Measurements from ENCODE around the gene WDR37. TPM values are rescaled to one million over a fixed set of nuclear protein-coding genes. Genes with fewer than 3 reads are reported as not detected.

Gene WDR37
- total and polyA plus RNA-seq, 10 of the 15 experiments (the other 5 are each of a cell fraction or from before 2014, with no cell fraction given) = 1.9 to 11.1 (median 7.1) TPM

DNA sequence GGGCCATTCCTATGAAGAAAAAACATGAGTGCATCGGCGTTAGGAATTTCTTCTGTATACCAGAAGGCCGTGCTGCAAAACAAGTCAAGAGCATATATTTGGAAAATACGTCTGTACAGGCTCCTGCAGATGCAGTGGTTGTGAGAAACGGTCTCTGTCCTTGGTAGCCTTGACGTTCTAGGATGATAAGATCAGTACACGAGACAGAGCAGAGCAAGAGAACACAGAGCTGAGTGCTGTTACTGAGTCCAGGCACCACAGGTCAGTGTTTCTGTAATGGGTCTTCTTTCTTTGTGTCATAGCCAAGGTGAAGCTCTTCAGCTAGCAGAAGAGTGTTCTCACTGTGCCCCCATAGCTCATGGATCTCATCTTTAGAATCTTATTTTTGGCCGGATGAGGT, 62.8 kb downstream of the WDR37 start (continued):
- TF ChIP-seq RAD51 (IDR thresholded peaks at IDR 0.05) = no peak

DNA sequence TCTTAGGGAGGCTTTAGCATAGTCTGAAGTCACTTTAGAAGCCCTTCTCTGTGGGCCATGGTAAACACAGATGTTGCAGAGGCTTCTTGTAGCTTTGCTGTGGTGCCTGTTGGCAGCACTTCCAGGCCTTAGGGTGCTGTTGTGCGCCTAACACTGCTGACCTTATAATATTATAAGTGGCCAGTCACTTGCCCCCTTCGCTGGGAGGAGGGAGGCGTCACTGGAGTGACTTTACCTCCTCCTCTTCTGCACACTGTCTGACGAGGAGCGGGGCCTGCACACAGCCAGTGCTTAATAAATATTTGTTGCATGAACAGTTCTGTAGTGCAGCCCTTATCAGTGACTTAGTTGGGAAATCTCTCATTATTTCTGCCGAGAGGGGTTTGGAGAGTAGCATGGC, 63.3 kb downstream of the WDR37 start:
- POLR2A ChIA-PET = no interaction called here
- DNase-seq (ENCODE audit: low read depth, low spot score) (no peak), ATAC-seq (no peak), FAIRE-seq (no peak)
- intact Hi-C loops (cut with micrococcal nuclease; ENCODE audit: unreplicated experiment) (no loop called here), in situ Hi-C loops (cut with MboI) (no loop called here)
- H3K27ac ChIP-seq (ENCODE audit: control insufficient read depth, insufficient read depth) = no peak overlapping the region
- no peak overlapping the region for H3K4me2 ChIP-seq (ENCODE audit: control insufficient read depth, insufficient read depth)
- RAD21 ChIA-PET (ENCODE audit: unreplicated experiment) = no interaction called here
- no peak overlapping the region for H3K4me3 ChIP-seq
- H3K79me2 ChIP-seq (ENCODE audit: control insufficient read depth, insufficient read depth, low read length) = no peaks in the 10 kb centered on the region
- WGBS (ENCODE audit: insufficient coverage, insufficient replicate concordance, low lambda C conversion rate, missing lambda C conversion rate) = 98% methylated on average over 6 of the region's 6 CpGs
- H4K20me1 ChIP-seq (ENCODE audit: control insufficient read depth, insufficient read depth) = no peaks in the 10 kb centered on the region
- SMC1A ChIA-PET (ENCODE audit: uncharacterized antibody, unreplicated experiment) = no interaction called here
- H3K9me3 ChIP-seq (replicated peaks; ENCODE audit: control insufficient read depth, insufficient read depth, low read length) = no peaks in the 10 kb centered on the region
- CTCF ChIA-PET = interaction anchor here (1.4 kb wide), 1 partner anchor 9 kb away, joined by 3 read pairs; no protein-coding TSS in a partner anchor
- no peak overlapping the region for H3K9ac ChIP-seq (ENCODE audit: control insufficient read depth, insufficient read depth, low read length)
- H3K27me3 ChIP-seq (replicated peaks in 1 of 2; ENCODE audit: control insufficient read depth in 2 of 2, insufficient read depth in 2 of 2, low read length in 1 of 2) = no peaks in the 10 kb centered on the region
- H2AFZ ChIP-seq (ENCODE audit: control insufficient read depth, low read depth, low read length) = no peak overlapping the region
- no TSS peak for BruUV-seq (replicated peaks)
- peaks cover 19 to 49% of the 10 kb centered on the region in 2 experiments for H3K36me3 ChIP-seq (ENCODE audit: control insufficient read depth in 2 of 2, insufficient read depth in 2 of 2, low read length in 1 of 2)
- no peaks in the 10 kb centered on the region for H3K4me1 ChIP-seq (ENCODE audit: control insufficient read depth, insufficient read depth, low read length)
- no peak for TF ChIP-seq NBN (IDR thresholded peaks at IDR 0.05)
- no peak for TF ChIP-seq SRF (IDR thresholded peaks at IDR 0.05; ENCODE audit: low read depth in 2 of 2, low read length in 2 of 2)
- TF ChIP-seq, protein P1, sequence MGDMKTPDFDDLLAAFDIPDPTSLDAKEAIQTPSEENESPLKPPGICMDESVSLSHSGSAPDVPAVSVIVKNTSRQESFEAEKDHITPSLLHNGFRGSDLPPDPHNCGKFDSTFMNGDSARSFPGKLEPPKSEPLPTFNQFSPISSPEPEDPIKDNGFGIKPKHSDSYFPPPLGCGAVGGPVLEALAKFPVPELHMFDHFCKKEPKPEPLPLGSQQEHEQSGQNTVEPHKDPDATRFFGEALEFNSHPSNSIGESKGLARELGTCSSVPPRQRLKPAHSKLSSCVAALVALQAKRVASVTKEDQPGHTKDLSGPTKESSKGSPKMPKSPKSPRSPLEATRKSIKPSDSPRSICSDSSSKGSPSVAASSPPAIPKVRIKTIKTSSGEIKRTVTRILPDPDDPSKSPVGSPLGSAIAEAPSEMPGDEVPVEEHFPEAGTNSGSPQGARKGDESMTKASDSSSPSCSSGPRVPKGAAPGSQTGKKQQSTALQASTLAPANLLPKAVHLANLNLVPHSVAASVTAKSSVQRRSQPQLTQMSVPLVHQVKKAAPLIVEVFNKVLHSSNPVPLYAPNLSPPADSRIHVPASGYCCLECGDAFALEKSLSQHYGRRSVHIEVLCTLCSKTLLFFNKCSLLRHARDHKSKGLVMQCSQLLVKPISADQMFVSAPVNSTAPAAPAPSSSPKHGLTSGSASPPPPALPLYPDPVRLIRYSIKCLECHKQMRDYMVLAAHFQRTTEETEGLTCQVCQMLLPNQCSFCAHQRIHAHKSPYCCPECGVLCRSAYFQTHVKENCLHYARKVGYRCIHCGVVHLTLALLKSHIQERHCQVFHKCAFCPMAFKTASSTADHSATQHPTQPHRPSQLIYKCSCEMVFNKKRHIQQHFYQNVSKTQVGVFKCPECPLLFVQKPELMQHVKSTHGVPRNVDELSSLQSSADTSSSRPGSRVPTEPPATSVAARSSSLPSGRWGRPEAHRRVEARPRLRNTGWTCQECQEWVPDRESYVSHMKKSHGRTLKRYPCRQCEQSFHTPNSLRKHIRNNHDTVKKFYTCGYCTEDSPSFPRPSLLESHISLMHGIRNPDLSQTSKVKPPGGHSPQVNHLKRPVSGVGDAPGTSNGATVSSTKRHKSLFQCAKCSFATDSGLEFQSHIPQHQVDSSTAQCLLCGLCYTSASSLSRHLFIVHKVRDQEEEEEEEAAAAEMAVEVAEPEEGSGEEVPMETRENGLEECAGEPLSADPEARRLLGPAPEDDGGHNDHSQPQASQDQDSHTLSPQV (IDR thresholded peaks at IDR 0.05) = no peak
- TF ChIP-seq, protein P2, sequence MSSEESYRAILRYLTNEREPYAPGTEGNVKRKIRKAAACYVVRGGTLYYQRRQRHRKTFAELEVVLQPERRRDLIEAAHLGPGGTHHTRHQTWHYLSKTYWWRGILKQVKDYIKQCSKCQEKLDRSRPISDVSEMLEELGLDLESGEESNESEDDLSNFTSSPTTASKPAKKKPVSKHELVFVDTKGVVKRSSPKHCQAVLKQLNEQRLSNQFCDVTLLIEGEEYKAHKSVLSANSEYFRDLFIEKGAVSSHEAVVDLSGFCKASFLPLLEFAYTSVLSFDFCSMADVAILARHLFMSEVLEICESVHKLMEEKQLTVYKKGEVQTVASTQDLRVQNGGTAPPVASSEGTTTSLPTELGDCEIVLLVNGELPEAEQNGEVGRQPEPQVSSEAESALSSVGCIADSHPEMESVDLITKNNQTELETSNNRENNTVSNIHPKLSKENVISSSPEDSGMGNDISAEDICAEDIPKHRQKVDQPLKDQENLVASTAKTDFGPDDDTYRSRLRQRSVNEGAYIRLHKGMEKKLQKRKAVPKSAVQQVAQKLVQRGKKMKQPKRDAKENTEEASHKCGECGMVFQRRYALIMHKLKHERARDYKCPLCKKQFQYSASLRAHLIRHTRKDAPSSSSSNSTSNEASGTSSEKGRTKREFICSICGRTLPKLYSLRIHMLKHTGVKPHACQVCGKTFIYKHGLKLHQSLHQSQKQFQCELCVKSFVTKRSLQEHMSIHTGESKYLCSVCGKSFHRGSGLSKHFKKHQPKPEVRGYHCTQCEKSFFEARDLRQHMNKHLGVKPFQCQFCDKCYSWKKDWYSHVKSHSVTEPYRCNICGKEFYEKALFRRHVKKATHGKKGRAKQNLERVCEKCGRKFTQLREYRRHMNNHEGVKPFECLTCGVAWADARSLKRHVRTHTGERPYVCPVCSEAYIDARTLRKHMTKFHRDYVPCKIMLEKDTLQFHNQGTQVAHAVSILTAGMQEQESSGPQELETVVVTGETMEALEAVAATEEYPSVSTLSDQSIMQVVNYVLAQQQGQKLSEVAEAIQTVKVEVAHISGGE (CRISPR knock-in tag; IDR thresholded peaks at IDR 0.05) = no peak
- TF ChIP-seq HDAC6 (IDR thresholded peaks at IDR 0.05; ENCODE audit: unreplicated experiment) = no peak
- TF ChIP-seq MXI1 (IDR thresholded peaks at IDR 0.05; ENCODE audit: low read depth, low read length) = no peak
- no peak for TF ChIP-seq RELA (IDR thresholded peaks at IDR 0.05; ENCODE audit: borderline replicate concordance, partially characterized antibody)
- TF ChIP-seq, protein P3, sequence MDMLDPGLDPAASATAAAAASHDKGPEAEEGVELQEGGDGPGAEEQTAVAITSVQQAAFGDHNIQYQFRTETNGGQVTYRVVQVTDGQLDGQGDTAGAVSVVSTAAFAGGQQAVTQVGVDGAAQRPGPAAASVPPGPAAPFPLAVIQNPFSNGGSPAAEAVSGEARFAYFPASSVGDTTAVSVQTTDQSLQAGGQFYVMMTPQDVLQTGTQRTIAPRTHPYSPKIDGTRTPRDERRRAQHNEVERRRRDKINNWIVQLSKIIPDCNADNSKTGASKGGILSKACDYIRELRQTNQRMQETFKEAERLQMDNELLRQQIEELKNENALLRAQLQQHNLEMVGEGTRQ (IDR thresholded peaks at IDR 0.05; ENCODE audit: borderline replicate concordance, low read depth, low read length) = no peak
- no peak for TF ChIP-seq EED (IDR thresholded peaks at IDR 0.05; ENCODE audit: low read depth)
- TF ChIP-seq, protein P4, sequence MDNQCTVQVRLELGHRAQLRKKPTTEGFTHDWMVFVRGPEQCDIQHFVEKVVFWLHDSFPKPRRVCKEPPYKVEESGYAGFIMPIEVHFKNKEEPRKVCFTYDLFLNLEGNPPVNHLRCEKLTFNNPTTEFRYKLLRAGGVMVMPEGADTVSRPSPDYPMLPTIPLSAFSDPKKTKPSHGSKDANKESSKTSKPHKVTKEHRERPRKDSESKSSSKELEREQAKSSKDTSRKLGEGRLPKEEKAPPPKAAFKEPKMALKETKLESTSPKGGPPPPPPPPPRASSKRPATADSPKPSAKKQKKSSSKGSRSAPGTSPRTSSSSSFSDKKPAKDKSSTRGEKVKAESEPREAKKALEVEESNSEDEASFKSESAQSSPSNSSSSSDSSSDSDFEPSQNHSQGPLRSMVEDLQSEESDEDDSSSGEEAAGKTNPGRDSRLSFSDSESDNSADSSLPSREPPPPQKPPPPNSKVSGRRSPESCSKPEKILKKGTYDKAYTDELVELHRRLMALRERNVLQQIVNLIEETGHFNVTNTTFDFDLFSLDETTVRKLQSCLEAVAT (IDR thresholded peaks at IDR 0.05) = no peak
- TF ChIP-seq NR2C1 (IDR thresholded peaks at IDR 0.05) = no peak
- no peak for TF ChIP-seq NFIC (IDR thresholded peaks at IDR 0.05; ENCODE audit: low read depth, low read length)

Data from GM12878 (cell line).